Activated T-cell treated with anti-CD3 and anti-CD28 coated beads, Interleukin-2, amount 50 U/mL, for 72 hours (primary cell): ENCODE measurements around the gene P2RY14. TPM values are rescaled to one million over a fixed set of nuclear protein-coding genes. Genes with fewer than 3 reads are reported as not detected.
"Not testable (repeated sequence)": the region's sequence is repeated elsewhere in the genome, so short reads cannot be mapped to it uniquely, and the experiment has no call there.

ENCODE experiments used
- ATAC-seq, 2 donors: fragments of 150-1000 bp; cut with Tn5 transposase; replicated peaks in 1 of 2; 2 replicates each; pipeline ENCODE4 v1.10.0; 2021; ENCODE audit warnings: moderate library complexity in 2 of 2, mild to moderate bottlenecking in 1 of 2
- DNase-seq, 2 donors: peaks; one replicate each; pipeline ENCODE4 v3.0.0; 2021 to 2022; ENCODE audit warnings: mixed read lengths in 1 of 2
- H3K27ac Mint-ChIP-seq: one replicate; pipeline ENCODE4 v1.8.0; 2022; ENCODE audit warnings: mild to moderate bottlenecking, moderate library complexity, mixed read lengths
- H3K27me3 Mint-ChIP-seq: one replicate; pipeline ENCODE4 v1.8.0; 2022; ENCODE audit warnings: low read depth, mixed read lengths
- H3K36me3 Mint-ChIP-seq, 2 donors: one replicate each; pipeline ENCODE4 v1.8.0; 2022; ENCODE audit warnings: mixed read lengths in 2 of 2, mild to moderate bottlenecking in 1 of 2; ENCODE audit not compliant: insufficient read depth in 2 of 2
- H3K4me1 Mint-ChIP-seq: one replicate; pipeline ENCODE4 v1.8.0; 2022; ENCODE audit warnings: low read depth, mixed read lengths
- H3K4me3 Mint-ChIP-seq, 2 donors: one replicate each; pipeline ENCODE4 v1.8.0; 2022; ENCODE audit warnings: mild to moderate bottlenecking in 2 of 2, mixed read lengths in 2 of 2, moderate library complexity in 2 of 2
- H3K9me3 Mint-ChIP-seq, 2 donors: one replicate each; pipeline ENCODE4 v1.8.0; 2022; ENCODE audit warnings: mixed read lengths in 2 of 2
- total RNA-seq, 2 donors: library from RNA; stranded (reverse); gene quantifications; one replicate each; pipeline ENCODE4 v1.2.3, GENCODE V29; 2022

The P2RY14 gene
- total RNA-seq, 2 donors from 2014 or later: 0.34 to 0.51 TPM

DNA sequence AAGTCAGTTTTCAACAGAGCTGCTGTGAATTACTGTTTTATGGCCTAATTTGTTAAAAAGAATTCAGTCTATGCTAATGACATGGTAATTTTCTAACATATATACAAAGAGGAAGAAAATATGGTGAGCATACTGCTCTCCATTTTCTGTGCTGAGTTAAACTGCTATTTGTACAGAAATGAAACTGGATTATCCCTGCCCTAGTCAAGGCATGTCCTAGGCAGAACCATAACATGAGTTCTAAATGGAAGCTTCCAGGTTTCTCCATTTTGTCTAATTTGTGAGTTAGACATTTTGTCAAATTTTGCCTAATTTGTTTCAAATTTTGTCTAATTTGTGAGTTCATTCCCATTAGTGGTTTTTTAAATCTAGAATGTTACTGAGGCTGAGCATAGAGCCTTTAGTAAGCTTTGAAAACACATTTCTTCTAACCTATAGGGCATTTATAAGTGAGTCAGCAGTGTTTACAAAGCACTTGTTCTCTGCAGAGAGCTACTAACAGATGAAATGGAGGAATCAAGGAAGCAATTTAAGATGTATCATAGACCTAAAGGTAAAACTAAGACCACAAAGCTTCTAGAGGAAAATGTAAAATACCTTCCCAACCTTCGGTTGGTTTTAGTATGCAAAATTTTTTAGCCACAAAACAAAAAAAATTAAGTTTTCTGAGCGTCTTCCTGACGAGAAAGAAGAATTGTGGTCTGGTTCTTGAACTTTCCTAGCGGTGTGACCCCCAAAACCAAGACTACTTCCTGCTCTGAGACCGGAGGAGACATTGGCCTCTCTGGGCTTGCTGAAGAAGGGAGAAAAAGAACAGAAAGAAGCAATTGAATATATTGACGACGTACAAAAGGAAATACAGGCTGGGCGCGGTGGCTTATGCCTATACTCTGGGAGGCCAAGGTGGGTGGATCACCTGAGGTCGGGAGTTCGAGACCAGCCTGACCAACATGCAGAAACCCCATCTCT, 9.8 kb downstream of the P2RY14 start:
- peaks cover 5% of the 10 kb centered on the region in 2 donors for H3K36me3 Mint-ChIP-seq
- ATAC-seq (peak; percentile 87 to 90), DNase-seq (peak; percentile 48 to 66)
- peak overlapping the region; percentile 96 for H3K27ac Mint-ChIP-seq
- H3K9me3 Mint-ChIP-seq: peaks cover 2 to 6% of the 10 kb centered on the region in 2 donors
- H3K27me3 Mint-ChIP-seq: peaks cover 6% of the 10 kb centered on the region
- H3K4me1 Mint-ChIP-seq: peaks cover 24% of the 10 kb centered on the region
- peak overlapping the region; percentile 71 for H3K4me3 Mint-ChIP-seq

- Mint-ChIP-seq H3K27ac (no peak overlapping the region), H3K4me1 (peaks cover 24% of the 10 kb centered on the region), H3K27me3 (peaks cover 6% of the 10 kb centered on the region), H3K9me3 (peaks cover 2 to 6% of the 10 kb centered on the region in 2 donors), H3K36me3 (peaks cover 5% of the 10 kb centered on the region in 2 donors), H3K4me3 (no peak overlapping the region)
- ATAC-seq: no peak
- DNase-seq: no peak
These were observed 11.3 kb downstream of the P2RY14 start for GRCh38 chr3:151267066-151267465.

GRCh38 chr3:151265866-151266265, 12.5 kb downstream of the P2RY14 start:
- H3K27ac Mint-ChIP-seq: no peak overlapping the region
- ATAC-seq: no peak

GRCh38 chr3:151265166-151265565, 13.2 kb downstream of the P2RY14 start:
- ATAC-seq (no peak), DNase-seq (no peak)
- H3K4me1 Mint-ChIP-seq: peaks cover 19% of the 10 kb centered on the region
- H3K27me3 Mint-ChIP-seq: peaks cover 6% of the 10 kb centered on the region
- no peak overlapping the region for H3K4me3 Mint-ChIP-seq
- peaks cover 3 to 5% of the 10 kb centered on the region in 2 donors for H3K36me3 Mint-ChIP-seq
- H3K27ac Mint-ChIP-seq: no peak overlapping the region
- peaks cover 2 to 6% of the 10 kb centered on the region in 2 donors for H3K9me3 Mint-ChIP-seq

More at GRCh38 chr3:151265866-151266265, 12.5 kb downstream of the P2RY14 start:
- DNase-seq: no peak
- Mint-ChIP-seq H3K4me3 (no peak overlapping the region), H3K36me3 (peaks cover 5% of the 10 kb centered on the region in 2 donors), H3K27me3 (peaks cover 6% of the 10 kb centered on the region), H3K4me1 (peaks cover 24% of the 10 kb centered on the region), H3K9me3 (peaks cover 2 to 6% of the 10 kb centered on the region in 2 donors)

DNA sequence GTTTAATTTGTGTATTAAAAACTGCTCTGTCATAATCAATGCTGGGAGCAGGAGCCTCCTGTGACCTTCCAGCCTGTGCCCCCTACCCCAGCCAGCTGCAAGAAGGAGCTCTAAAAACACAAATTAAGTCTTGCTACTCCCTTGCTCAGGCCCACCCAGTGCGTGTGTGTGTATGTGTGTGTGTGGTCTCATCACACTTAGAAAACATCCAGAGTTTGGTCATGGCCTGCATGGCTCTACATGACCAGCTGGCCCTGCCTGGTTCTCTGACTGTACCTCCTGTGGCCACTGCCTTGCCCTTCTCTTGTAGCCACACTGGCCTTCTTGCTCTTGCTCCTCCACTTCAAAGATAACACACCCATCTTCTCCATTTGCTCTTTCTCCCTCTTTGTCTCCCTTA, 13.7 kb downstream of the P2RY14 start:
- DNase-seq (no peak), ATAC-seq (no peak)
- no peak overlapping the region for H3K27ac Mint-ChIP-seq
- peaks cover 2 to 3% of the 10 kb centered on the region in 2 donors for H3K36me3 Mint-ChIP-seq
- no peak overlapping the region for H3K4me3 Mint-ChIP-seq
- H3K27me3 Mint-ChIP-seq: peaks cover 6% of the 10 kb centered on the region
- peaks cover 0 to 4% of the 10 kb centered on the region in 2 donors for H3K9me3 Mint-ChIP-seq
- peaks cover 14% of the 10 kb centered on the region for H3K4me1 Mint-ChIP-seq

DNA sequence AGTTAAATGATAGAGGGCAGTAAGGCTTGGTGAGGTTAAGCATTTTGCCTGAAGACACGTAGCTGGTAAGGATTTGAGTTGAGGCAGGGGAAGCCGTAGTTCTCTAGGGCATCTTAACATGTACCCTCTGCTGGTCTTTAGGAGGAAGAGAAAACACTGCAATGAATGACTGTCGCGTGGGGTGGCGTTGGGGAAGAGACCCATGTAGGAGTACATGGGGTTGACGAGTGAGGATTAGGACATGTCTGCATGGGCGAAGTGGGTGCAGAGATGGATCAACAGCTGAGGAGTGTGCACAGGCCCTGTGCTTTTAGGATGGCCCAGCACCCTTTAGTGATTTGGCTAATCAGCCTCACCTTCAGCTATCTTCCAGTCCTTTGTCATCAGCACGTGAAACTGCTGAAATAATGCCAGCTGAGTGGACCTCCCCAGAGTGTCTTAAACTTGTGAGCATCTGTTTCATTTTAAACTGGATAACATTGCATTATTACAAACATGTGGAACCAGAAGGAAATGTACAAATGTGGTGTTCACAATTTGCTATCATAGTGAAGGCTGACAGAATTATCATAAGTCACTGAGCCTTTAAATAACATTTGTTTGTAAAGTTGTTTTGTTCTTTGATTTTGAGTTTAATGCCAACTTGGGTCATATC, 15.3 kb downstream of the P2RY14 start:
- Mint-ChIP-seq H3K4me3 (no peak overlapping the region), H3K27me3 (peaks cover 6% of the 10 kb centered on the region), H3K36me3 (no peaks in the 10 kb centered on the region), H3K9me3 (no peaks in the 10 kb centered on the region), H3K27ac (no peak overlapping the region), H3K4me1 (no peaks in the 10 kb centered on the region)
- DNase-seq (no peak), ATAC-seq (no peak)

GRCh38 chr3:151259664-151260063, 18.7 kb downstream of the P2RY14 start:
- H3K27ac Mint-ChIP-seq: no peak overlapping the region
- no peaks in the 10 kb centered on the region for H3K36me3 Mint-ChIP-seq
- no peaks in the 10 kb centered on the region for H3K9me3 Mint-ChIP-seq
- no peaks in the 10 kb centered on the region for H3K4me1 Mint-ChIP-seq
- no peak overlapping the region for H3K4me3 Mint-ChIP-seq
- H3K27me3 Mint-ChIP-seq: peaks cover 18% of the 10 kb centered on the region
- DNase-seq: no peak
- no peak for ATAC-seq

DNA sequence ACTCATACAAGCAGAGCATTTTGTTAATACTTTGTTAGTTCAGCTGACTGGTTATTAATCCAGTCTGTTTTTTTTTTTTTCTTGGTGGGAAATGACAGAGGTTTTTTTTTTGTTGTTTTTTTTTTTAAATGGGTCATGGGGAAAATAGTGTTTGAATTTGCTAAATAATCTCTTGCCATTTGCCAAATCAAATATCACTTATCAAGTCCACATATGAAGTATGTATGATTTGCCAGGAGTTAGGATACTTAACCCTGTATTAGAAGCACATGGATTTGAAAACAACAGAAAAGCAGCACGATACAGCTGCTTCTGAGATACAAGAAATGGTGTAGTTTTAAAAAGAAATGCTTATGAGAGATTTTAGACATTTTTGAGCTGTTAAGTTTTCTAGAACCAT, 21.6 kb downstream of the P2RY14 start:
- DNase-seq (no peak), ATAC-seq (no peak)
- Mint-ChIP-seq H3K9me3 (no peaks in the 10 kb centered on the region), H3K4me3 (no peak overlapping the region), H3K27ac (no peak overlapping the region), H3K36me3 (no peaks in the 10 kb centered on the region), H3K4me1 (no peaks in the 10 kb centered on the region), H3K27me3 (peaks cover 19% of the 10 kb centered on the region)

DNA sequence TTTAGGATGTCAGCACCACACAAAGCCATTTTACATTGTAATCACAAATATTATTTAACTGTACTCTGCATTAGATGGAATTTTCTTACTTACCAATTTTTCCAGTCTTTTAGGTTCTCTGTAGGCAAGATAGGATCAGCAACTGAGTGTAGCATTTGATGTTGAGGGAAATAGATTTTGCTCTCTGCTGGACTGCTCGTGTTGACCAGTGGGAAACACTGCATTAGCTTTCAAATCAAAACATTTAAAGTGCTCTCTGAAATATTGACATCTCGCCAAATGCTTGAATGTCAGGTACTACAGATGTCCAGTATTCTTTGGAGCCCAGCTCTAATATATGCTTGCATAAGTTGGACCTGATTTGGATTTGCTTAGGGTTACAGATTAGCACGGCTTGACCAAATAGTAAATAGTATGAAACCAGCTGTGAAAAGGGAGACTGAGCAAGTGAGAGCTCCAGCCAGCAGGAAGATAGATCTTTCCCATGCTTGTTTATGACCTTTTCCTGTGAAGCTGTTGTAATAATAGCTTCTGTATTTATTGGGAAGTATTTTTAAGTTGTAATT, 29.5 kb downstream of the P2RY14 start:
- H3K27ac Mint-ChIP-seq: no peak overlapping the region
- H3K4me3 Mint-ChIP-seq: no peak overlapping the region
- ATAC-seq: no peak
- peaks cover 12% of the 10 kb centered on the region for H3K27me3 Mint-ChIP-seq
- DNase-seq: no peak
- H3K36me3 Mint-ChIP-seq: no peaks in the 10 kb centered on the region
- H3K9me3 Mint-ChIP-seq: no peaks in the 10 kb centered on the region
- H3K4me1 Mint-ChIP-seq: no peaks in the 10 kb centered on the region

GRCh38 chr3:151242006-151242405, 36.3 kb downstream of the P2RY14 start:
- not testable (repeated sequence) for H3K36me3 Mint-ChIP-seq, H3K9me3 Mint-ChIP-seq, H3K4me1 Mint-ChIP-seq, H3K27me3 Mint-ChIP-seq, DNase-seq, H3K4me3 Mint-ChIP-seq, H3K27ac Mint-ChIP-seq, ATAC-seq

GRCh38 chr3:151236736-151237135, 41.6 kb downstream of the P2RY14 start:
- ATAC-seq (no peak), DNase-seq (no peak)
- Mint-ChIP-seq H3K9me3 (no peaks in the 10 kb centered on the region), H3K27ac (no peak overlapping the region), H3K36me3 (no peaks in the 10 kb centered on the region), H3K27me3 (peaks cover 4% of the 10 kb centered on the region), H3K4me1 (no peaks in the 10 kb centered on the region), H3K4me3 (no peak overlapping the region)

GRCh38 chr3:151236316-151236715, 42.0 kb downstream of the P2RY14 start:
- Mint-ChIP-seq H3K4me3 (no peak overlapping the region), H3K9me3 (no peaks in the 10 kb centered on the region), H3K4me1 (peaks cover 3% of the 10 kb centered on the region), H3K27me3 (peaks cover 4% of the 10 kb centered on the region), H3K36me3 (no peaks in the 10 kb centered on the region), H3K27ac (no peak overlapping the region)
- DNase-seq: no peak
- ATAC-seq: no peak

GRCh38 chr3:151234825-151235224, 43.5 kb downstream of the P2RY14 start:
- H3K27ac Mint-ChIP-seq: no peak overlapping the region
- no peak overlapping the region for H3K4me3 Mint-ChIP-seq
- DNase-seq: no peak
- no peak for ATAC-seq
- no peaks in the 10 kb centered on the region for H3K9me3 Mint-ChIP-seq
- no peaks in the 10 kb centered on the region for H3K36me3 Mint-ChIP-seq
- peaks cover 18% of the 10 kb centered on the region for H3K4me1 Mint-ChIP-seq
- peaks cover 4% of the 10 kb centered on the region for H3K27me3 Mint-ChIP-seq
